ENCODE data around the gene KCNQ1. TPM values are rescaled to one million over a fixed set of nuclear protein-coding genes. Genes with fewer than 3 reads are reported as not detected.

The KCNQ1 gene
- polyA plus RNA-seq, 1 donor (not counting 4 experiments of a cell fraction or from before 2014, with no cell fraction given), result not detected

DNA sequence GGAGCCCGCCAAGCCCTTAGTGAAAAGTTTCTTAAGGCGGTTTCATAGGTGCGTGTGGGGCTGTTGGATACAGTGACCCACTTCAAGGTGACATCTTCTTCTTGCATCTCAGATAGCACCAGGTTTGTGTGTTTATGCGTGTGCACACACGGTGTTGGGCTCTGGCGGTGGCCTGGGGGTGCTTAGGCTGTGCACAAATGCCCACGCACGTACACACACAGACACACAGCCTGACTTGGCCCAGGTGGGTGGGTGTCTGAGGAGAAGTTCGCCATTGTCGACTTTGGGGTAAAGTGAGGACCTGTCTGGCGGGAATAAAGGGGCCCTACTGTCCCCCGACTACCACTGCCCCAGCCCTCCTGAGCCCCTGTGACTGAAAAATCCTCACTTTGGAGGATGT is 103.8 kb downstream of the KCNQ1 start:
- Histone ChIP-seq H3K9me1 (ENCODE audit: control insufficient read depth, extremely low read depth, insufficient read depth, low read length) (no peaks in the 10 kb centered on the region), H3K4me1 (ENCODE audit: control insufficient read depth, extremely low read depth, insufficient read depth, low read length) (no peaks in the 10 kb centered on the region), H4K20me1 (ENCODE audit: control insufficient read depth, extremely low read depth, insufficient read depth, low read length) (no peaks in the 10 kb centered on the region), H3K4me3 (ENCODE audit: control insufficient read depth in 2 of 3, extremely low read depth in 1 of 3, insufficient read depth in 2 of 3, low read depth in 1 of 3, low read length in 3 of 3) (no peak overlapping the region), H3K9me3 (ENCODE audit: control insufficient read depth, low read depth, low read length) (no peaks in the 10 kb centered on the region), H3K79me2 (ENCODE audit: control insufficient read depth, insufficient read depth, low read length) (no peaks in the 10 kb centered on the region), H2AFZ (ENCODE audit: control insufficient read depth, low read length) (no peak overlapping the region), H3K9ac (ENCODE audit: control insufficient read depth, extremely low read depth, insufficient read depth, low read length) (no peak overlapping the region), H3K36me3 (ENCODE audit: control insufficient read depth in 2 of 2, extremely low read depth in 1 of 2, insufficient read depth in 2 of 2, low read length in 2 of 2) (no peaks in the 10 kb centered on the region), H3K27me3 (ENCODE audit: control insufficient read depth, extremely low read depth, insufficient read depth, low read length) (peaks cover 4% of the 10 kb centered on the region), H3K27ac (ENCODE audit: control insufficient read depth, insufficient read depth, low read length) (no peak overlapping the region), H3K4me2 (ENCODE audit: control insufficient read depth, extremely low read depth, insufficient read depth, low read depth, low read length) (no peak overlapping the region)
- dilution Hi-C loops (cut with MboI; ENCODE audit: extremely low pct_ligation_motif_present, low sequenced_read_pairs), result no loop called here
- TF ChIP-seq EZH2 (IDR thresholded peaks at IDR 0.05; ENCODE audit: low read length), result no peak
- TF ChIP-seq, protein P1, sequence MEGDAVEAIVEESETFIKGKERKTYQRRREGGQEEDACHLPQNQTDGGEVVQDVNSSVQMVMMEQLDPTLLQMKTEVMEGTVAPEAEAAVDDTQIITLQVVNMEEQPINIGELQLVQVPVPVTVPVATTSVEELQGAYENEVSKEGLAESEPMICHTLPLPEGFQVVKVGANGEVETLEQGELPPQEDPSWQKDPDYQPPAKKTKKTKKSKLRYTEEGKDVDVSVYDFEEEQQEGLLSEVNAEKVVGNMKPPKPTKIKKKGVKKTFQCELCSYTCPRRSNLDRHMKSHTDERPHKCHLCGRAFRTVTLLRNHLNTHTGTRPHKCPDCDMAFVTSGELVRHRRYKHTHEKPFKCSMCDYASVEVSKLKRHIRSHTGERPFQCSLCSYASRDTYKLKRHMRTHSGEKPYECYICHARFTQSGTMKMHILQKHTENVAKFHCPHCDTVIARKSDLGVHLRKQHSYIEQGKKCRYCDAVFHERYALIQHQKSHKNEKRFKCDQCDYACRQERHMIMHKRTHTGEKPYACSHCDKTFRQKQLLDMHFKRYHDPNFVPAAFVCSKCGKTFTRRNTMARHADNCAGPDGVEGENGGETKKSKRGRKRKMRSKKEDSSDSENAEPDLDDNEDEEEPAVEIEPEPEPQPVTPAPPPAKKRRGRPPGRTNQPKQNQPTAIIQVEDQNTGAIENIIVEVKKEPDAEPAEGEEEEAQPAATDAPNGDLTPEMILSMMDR (optimal IDR thresholded peaks at IDR 0.05 in 1 of 3, IDR thresholded peaks at IDR 0.05 in 1 of 3, conservative IDR thresholded peaks at IDR 0.05 in 1 of 3; ENCODE audit: extremely low read depth in 1 of 3, insufficient read depth in 2 of 3, low read length in 3 of 3), result no peak
- DNase-seq (ENCODE audit: low read depth, low spot score), result no peak
- no peak for FAIRE-seq

DNA sequence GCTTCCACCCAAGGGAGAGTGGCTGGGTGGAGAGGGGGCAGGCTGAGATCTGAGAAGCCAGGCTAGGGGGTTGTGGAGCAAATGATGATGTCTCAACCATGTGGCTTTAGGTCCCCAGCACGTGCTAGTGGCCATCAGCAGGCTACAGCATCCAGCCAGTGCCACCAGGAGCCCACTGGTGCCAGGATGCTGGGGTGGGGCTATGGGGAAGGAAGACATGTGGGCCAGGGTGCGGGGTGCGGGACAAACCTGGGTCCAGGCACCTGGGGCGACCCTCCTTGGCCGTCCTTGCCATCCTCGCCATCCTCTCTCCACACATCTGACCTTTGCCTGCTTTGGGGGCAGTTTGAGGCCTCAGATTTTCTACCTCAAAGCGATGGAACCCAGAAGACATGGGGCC is 104.3 kb downstream of the KCNQ1 start:
- no peak overlapping the region for H3K4me3 ChIP-seq (ENCODE audit: control insufficient read depth in 2 of 3, extremely low read depth in 1 of 3, insufficient read depth in 2 of 3, low read depth in 1 of 3, low read length in 3 of 3)
- H3K4me2 ChIP-seq (ENCODE audit: control insufficient read depth, extremely low read depth, insufficient read depth, low read depth, low read length), result no peak overlapping the region
- H3K9me3 ChIP-seq (ENCODE audit: control insufficient read depth, low read depth, low read length), result no peaks in the 10 kb centered on the region
- H3K27me3 ChIP-seq (ENCODE audit: control insufficient read depth, extremely low read depth, insufficient read depth, low read length), result peaks cover 4% of the 10 kb centered on the region
- TF ChIP-seq, protein P1 (optimal IDR thresholded peaks at IDR 0.05 in 1 of 3, IDR thresholded peaks at IDR 0.05 in 1 of 3, conservative IDR thresholded peaks at IDR 0.05 in 1 of 3; ENCODE audit: extremely low read depth in 1 of 3, insufficient read depth in 2 of 3, low read length in 3 of 3), result no peak
- TF ChIP-seq EZH2 (IDR thresholded peaks at IDR 0.05; ENCODE audit: low read length), result no peak
- no peaks in the 10 kb centered on the region for H3K36me3 ChIP-seq (ENCODE audit: control insufficient read depth in 2 of 2, extremely low read depth in 1 of 2, insufficient read depth in 2 of 2, low read length in 2 of 2)
- no peaks in the 10 kb centered on the region for H3K79me2 ChIP-seq (ENCODE audit: control insufficient read depth, insufficient read depth, low read length)
- H2AFZ ChIP-seq (ENCODE audit: control insufficient read depth, low read length), result no peak overlapping the region
- no peak overlapping the region for H3K27ac ChIP-seq (ENCODE audit: control insufficient read depth, insufficient read depth, low read length)
- dilution Hi-C loops (cut with MboI; ENCODE audit: extremely low pct_ligation_motif_present, low sequenced_read_pairs), result no loop called here
- H3K4me1 ChIP-seq (ENCODE audit: control insufficient read depth, extremely low read depth, insufficient read depth, low read length), result no peaks in the 10 kb centered on the region
- H3K9me1 ChIP-seq (ENCODE audit: control insufficient read depth, extremely low read depth, insufficient read depth, low read length), result no peaks in the 10 kb centered on the region
- DNase-seq (ENCODE audit: low read depth, low spot score) (no peak), FAIRE-seq (no peak)
- no peak overlapping the region for H3K9ac ChIP-seq (ENCODE audit: control insufficient read depth, extremely low read depth, insufficient read depth, low read length)
- H4K20me1 ChIP-seq (ENCODE audit: control insufficient read depth, extremely low read depth, insufficient read depth, low read length), result no peaks in the 10 kb centered on the region

Measured in keratinocyte (primary cell).